MM.1S (cell line): Measurements from ENCODE around the gene TMOD3.

Experiments used
- DNase-seq: peaks from one replicate; pipeline ENCODE4 v3.0.0-alpha.2; 2015
- H2AFZ ChIP-seq: fragments of 300-600 bp; sonication (generic); 2 replicates; pipeline ENCODE4 v1.6.0; 2016; ENCODE audit warnings: antibody characterized with exemption, low read length
- H3F3A ChIP-seq: fragments of 300-600 bp; sonication (generic); 2 replicates; pipeline ENCODE4 v1.6.1; 2016; ENCODE audit warnings: mild to moderate bottlenecking, antibody characterized with exemption, low read length, moderate library complexity, mixed read lengths; ENCODE audit not compliant: insufficient read depth
- H3K27ac ChIP-seq: fragments of 300-600 bp; sonication (generic); 2 replicates; pipeline ENCODE4 v1.5.1; 2016; ENCODE audit warnings: mild to moderate bottlenecking, low read length
- H3K27me3 ChIP-seq: fragments of 300-600 bp; sonication (generic); replicated peaks from 2 replicates; pipeline ENCODE4 v1.6.0; 2016; ENCODE audit warnings: low read length; ENCODE audit not compliant: insufficient read depth
- H3K36me3 ChIP-seq: fragments of 300-600 bp; sonication (generic); replicated peaks from 2 replicates; pipeline ENCODE4 v1.6.1; 2016; ENCODE audit warnings: mild to moderate bottlenecking, low read length, mixed read lengths; ENCODE audit not compliant: insufficient read depth
- H3K4me1 ChIP-seq: fragments of 300-600 bp; sonication (generic); 2 replicates; pipeline ENCODE4 v1.6.1; 2016; ENCODE audit warnings: low read length, mixed read lengths
- H3K4me2 ChIP-seq: fragments of 300-600 bp; sonication (generic); 2 replicates; pipeline ENCODE4 v1.6.0; 2016; ENCODE audit warnings: low read depth, low read length
- H3K4me3 ChIP-seq: fragments of 300-600 bp; sonication (generic); 2 replicates; pipeline ENCODE4 v1.5.1; 2016; ENCODE audit warnings: low read length, mixed read lengths
- H3K79me2 ChIP-seq: fragments of 300-600 bp; sonication (generic); 2 replicates; pipeline ENCODE4 v1.6.1; 2016; ENCODE audit warnings: mixed run types, low read length, mixed read lengths
- H3K9ac ChIP-seq: fragments of 300-600 bp; sonication (generic); 2 replicates; pipeline ENCODE4 v1.6.1; 2016; ENCODE audit warnings: low read length, mixed read lengths
- H3K9me2 ChIP-seq: fragments of 300-600 bp; sonication (generic); replicated peaks from 2 replicates; pipeline ENCODE4 v1.6.1; 2016; ENCODE audit warnings: mild to moderate bottlenecking, low read length, mixed read lengths; ENCODE audit not compliant: insufficient read depth
- H3K9me3 ChIP-seq: fragments of 300-600 bp; sonication (generic); replicated peaks from 2 replicates; pipeline ENCODE4 v1.6.1; 2016; ENCODE audit warnings: mild to moderate bottlenecking, low read length, mixed read lengths; ENCODE audit not compliant: insufficient read depth
- H4K20me1 ChIP-seq: fragments of 300-600 bp; sonication (generic); 2 replicates; pipeline ENCODE4 v1.6.1; 2016; ENCODE audit warnings: mild to moderate bottlenecking, low read length, moderate library complexity, mixed read lengths; ENCODE audit not compliant: insufficient read depth
- CTCF ChIP-seq: fragments of 300-600 bp; sonication (generic); IDR thresholded peaks from 2 replicates; pipeline ENCODE4 v1.5.1; 2016; ENCODE audit warnings: antibody characterized with exemption, low read length, mixed read lengths
- EZH2 ChIP-seq: fragments of 300-600 bp; sonication (generic); optimal IDR thresholded peaks from 2 replicates; pipeline ENCODE3; 2017; ENCODE audit warnings: low read depth, mild to moderate bottlenecking, antibody characterized with exemption, low read length, mixed read lengths
- EZH2phosphoT487 ChIP-seq: fragments of 300-600 bp; sonication (generic); IDR thresholded peaks from 2 replicates; pipeline ENCODE4 v1.6.1; 2018; ENCODE audit warnings: antibody characterized with exemption, low read length

Gene TMOD3

DNA sequence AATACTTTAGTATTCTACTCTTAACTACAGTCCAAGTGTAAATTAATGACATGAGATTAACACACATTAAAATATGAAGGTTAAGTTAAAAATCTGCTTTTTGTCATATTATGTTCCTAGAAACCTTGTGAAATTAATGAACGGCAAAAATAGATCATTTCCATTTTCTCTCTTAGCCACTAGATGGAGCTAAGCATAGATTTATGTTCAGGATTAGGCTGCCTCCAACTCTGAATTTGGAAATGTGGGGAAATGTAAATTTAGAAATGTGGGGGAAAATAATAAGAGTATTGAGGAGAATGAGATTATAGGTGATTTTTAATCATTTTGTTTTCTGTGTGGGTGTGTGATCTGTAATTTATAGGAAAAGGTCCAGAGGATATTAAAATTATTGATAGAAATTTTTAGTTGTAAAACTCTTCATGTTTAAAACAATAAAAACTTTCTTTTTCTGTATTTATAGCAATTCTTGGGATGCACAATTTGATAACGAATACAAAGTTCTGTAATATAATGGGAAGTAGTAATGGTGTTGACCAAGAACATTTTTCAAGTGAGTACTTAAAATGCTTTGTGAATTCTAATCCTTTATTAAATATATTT, 59.2 kb downstream of the TMOD3 start:
- 0 out of 2 replicates have a peak, but pooled peaks cover 6% of the 10 kb centered on the region for H3F3A ChIP-seq
- no peak overlapping the region for H2AFZ ChIP-seq
- DNase-seq = peak; percentile 21
- H3K4me1 ChIP-seq = 0 out of 2 replicates have a peak, but pooled peaks cover 4% of the 10 kb centered on the region
- H3K27me3 ChIP-seq = no peaks in the 10 kb centered on the region
- no peak overlapping the region for H3K4me3 ChIP-seq
- no peak for TF ChIP-seq EZH2
- TF ChIP-seq CTCF = peak; percentile 81
- no peak for TF ChIP-seq EZH2phosphoT487
- H3K9me3 ChIP-seq = no peaks in the 10 kb centered on the region
- no peak overlapping the region for H3K9ac ChIP-seq
- H3K27ac ChIP-seq = no peak overlapping the region
- H3K9me2 ChIP-seq = no peaks in the 10 kb centered on the region
- H3K79me2 ChIP-seq = peaks cover 4% of the 10 kb centered on the region; the same call in 1 of the 2 replicates
- H3K36me3 ChIP-seq = no peaks in the 10 kb centered on the region
- no peak overlapping the region for H3K4me2 ChIP-seq
- no peaks in the 10 kb centered on the region for H4K20me1 ChIP-seq

DNA sequence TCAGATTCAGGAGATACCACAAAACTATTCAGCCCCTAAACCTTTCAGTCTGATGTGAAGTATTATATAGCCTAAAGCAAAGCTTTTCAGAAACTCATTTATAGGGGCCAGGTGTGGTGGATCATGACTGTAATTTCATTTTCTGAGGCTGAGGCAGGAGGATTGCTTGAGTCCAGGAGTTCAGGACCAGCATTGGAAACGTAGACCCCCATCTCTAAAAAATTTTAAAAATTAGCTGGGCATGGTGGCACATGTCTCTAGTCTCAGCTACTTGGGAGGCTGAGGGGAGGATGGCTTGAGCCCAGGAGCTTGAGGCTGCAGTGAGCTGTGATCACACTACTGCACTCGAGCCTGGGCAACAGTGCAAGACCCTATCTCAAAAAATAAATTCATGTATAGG, 60.0 kb downstream of the TMOD3 start:
- Histone ChIP-seq H2AFZ (no peak overlapping the region), H3K36me3 (no peaks in the 10 kb centered on the region), H3K4me3 (no peak overlapping the region), H3K9ac (no peak overlapping the region), H3K9me3 (no peaks in the 10 kb centered on the region), H3K27ac (no peak overlapping the region), H3K9me2 (no peaks in the 10 kb centered on the region), H3K4me1 (0 out of 2 replicates have a peak, but pooled peaks cover 4% of the 10 kb centered on the region), H3K27me3 (no peaks in the 10 kb centered on the region), H3K4me2 (no peak overlapping the region), H4K20me1 (no peaks in the 10 kb centered on the region), H3K79me2 (no peaks in the 10 kb centered on the region), H3F3A (0 out of 2 replicates have a peak, but pooled peaks cover 6% of the 10 kb centered on the region)
- DNase-seq = no peak
- no peak for TF ChIP-seq EZH2
- no peak for TF ChIP-seq CTCF

DNA sequence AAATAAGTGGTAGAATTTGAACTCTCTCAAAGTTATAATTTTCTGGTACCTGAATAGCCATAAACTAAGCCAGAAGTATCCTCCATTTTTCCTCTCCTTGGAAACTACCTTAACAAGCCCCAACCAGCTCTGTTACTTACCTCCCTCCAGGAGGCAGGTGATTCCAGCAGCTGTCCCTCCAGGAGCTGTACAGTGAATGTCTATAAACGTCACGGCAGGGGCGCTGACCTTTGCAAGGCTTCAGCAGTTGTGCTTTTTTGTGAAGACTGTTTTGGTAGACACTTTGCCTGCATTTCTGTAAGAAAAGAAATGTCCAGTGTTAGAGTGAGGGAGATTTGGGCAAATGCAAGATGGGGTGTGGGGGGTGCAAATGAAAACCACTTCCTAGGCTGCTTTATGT, 75.0 kb downstream of the TMOD3 start:
- no peaks in the 10 kb centered on the region for H3K79me2 ChIP-seq
- no peak overlapping the region for H3K9ac ChIP-seq
- no peaks in the 10 kb centered on the region for H3K4me1 ChIP-seq
- H3K27ac ChIP-seq = no peak overlapping the region
- no peaks in the 10 kb centered on the region for H3K9me3 ChIP-seq
- DNase-seq = no peak
- no peak overlapping the region for H3K4me3 ChIP-seq
- no peaks in the 10 kb centered on the region for H3K27me3 ChIP-seq
- no peak for TF ChIP-seq EZH2phosphoT487
- TF ChIP-seq CTCF = no peak
- no peak for TF ChIP-seq EZH2
- no peaks in the 10 kb centered on the region for H4K20me1 ChIP-seq
- H3K36me3 ChIP-seq = peaks cover 4% of the 10 kb centered on the region; the same call in 1 of the 2 replicates
- H2AFZ ChIP-seq = no peak overlapping the region
- H3K9me2 ChIP-seq = no peaks in the 10 kb centered on the region
- no peaks in the 10 kb centered on the region for H3F3A ChIP-seq
- H3K4me2 ChIP-seq = no peak overlapping the region
